Stimulated activated effector memory CD8-positive, alpha-beta T cell treated with anti-CD3 and anti-CD28 coated beads, Interleukin-12 subunit alpha, Interleukin-12 subunit beta, amount 100 ng/mL, for 72 hours (primary cell): ENCODE results near the gene ARL3.
"Not testable (repeated sequence)": the region's sequence is repeated elsewhere in the genome, so short reads cannot be mapped to it uniquely, and the experiment has no call there.

Experiments
- ATAC-seq: fragments of 150-1000 bp; cut with Tn5 transposase; 2 replicates; pipeline ENCODE4 v1.10.0; 2021
- DNase-seq, 2 donors: peaks; one replicate each; pipeline ENCODE4 v3.0.0; 2021 to 2022; ENCODE audit warnings: low spot score in 2 of 2
- H3K27ac Mint-ChIP-seq: one replicate; pipeline ENCODE4 v1.8.0; 2022; ENCODE audit warnings: mild to moderate bottlenecking, mixed read lengths
- H3K36me3 Mint-ChIP-seq: one replicate; pipeline ENCODE4 v1.8.0; 2022; ENCODE audit warnings: mild to moderate bottlenecking, mixed read lengths
- H3K4me1 Mint-ChIP-seq: one replicate; pipeline ENCODE4 v1.8.0; 2022; ENCODE audit warnings: mixed read lengths
- H3K4me3 Mint-ChIP-seq: one replicate; pipeline ENCODE4 v1.8.0; 2022; ENCODE audit warnings: mild to moderate bottlenecking, mixed read lengths
- H3K9me3 Mint-ChIP-seq: one replicate; pipeline ENCODE4 v1.8.0; 2022; ENCODE audit warnings: mixed read lengths

ARL3 gene

GRCh38 chr10:102675011-102675665, 39.1 kb downstream of the ARL3 start:
- Mint-ChIP-seq H3K27ac (no peak overlapping the region), H3K4me1 (peaks cover 34% of the 10 kb centered on the region), H3K9me3 (no peaks in the 10 kb centered on the region), H3K36me3 (peaks cover 47% of the 10 kb centered on the region), H3K4me3 (peak overlapping the region; percentile 60)
- DNase-seq (no peak), ATAC-seq (no peak)

GRCh38 chr10:102674566-102674965, 39.6 kb downstream of the ARL3 start:
- peak; percentile 19 for ATAC-seq
- H3K9me3 Mint-ChIP-seq = no peaks in the 10 kb centered on the region
- peaks cover 34% of the 10 kb centered on the region for H3K4me1 Mint-ChIP-seq
- H3K27ac Mint-ChIP-seq = peak overlapping the region; percentile 69
- peak overlapping the region; percentile 60 for H3K4me3 Mint-ChIP-seq
- peaks cover 45% of the 10 kb centered on the region for H3K36me3 Mint-ChIP-seq
- no peak for DNase-seq

DNA sequence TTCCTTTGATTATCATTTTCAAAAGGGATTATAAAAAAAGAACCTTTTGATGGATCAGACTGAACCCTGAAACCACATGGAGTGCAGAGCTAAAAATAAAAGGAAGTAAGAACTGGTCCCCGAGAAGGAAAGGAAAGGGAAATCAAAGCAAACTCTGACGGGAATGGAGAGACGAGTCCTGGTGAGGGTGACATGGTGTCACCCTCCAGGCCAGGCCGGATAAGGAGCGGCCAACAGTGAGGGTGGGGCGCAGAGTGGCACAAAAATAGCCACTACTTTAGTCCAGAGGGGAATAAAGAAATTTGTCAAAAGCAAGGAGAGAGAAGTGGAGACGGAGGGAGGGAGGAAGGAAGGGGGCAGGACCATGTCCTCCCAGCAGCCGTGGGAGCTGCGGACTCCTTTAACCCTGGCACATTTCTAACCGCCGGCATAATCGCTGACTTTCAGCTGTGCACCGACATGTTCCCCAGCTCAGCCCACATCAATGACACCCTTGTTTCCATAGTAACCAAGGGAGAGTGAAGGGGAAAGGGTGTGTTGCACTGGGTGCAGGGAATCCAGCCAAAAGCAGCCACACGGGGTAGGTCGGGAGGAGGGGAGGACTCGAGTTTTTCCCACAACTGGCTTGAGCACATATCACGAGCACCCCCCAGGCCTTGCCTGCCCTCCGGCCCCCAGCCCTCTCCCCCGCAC, 40.2 kb downstream of the ARL3 start:
- DNase-seq (peak in 1 of 2 donors; percentile 69), ATAC-seq (peak; percentile 92)
- Mint-ChIP-seq H3K4me3 (peak overlapping the region; percentile 60), H3K9me3 (no peaks in the 10 kb centered on the region), H3K36me3 (peaks cover 45% of the 10 kb centered on the region), H3K27ac (peak overlapping the region; percentile 69), H3K4me1 (peaks cover 32% of the 10 kb centered on the region)

DNA sequence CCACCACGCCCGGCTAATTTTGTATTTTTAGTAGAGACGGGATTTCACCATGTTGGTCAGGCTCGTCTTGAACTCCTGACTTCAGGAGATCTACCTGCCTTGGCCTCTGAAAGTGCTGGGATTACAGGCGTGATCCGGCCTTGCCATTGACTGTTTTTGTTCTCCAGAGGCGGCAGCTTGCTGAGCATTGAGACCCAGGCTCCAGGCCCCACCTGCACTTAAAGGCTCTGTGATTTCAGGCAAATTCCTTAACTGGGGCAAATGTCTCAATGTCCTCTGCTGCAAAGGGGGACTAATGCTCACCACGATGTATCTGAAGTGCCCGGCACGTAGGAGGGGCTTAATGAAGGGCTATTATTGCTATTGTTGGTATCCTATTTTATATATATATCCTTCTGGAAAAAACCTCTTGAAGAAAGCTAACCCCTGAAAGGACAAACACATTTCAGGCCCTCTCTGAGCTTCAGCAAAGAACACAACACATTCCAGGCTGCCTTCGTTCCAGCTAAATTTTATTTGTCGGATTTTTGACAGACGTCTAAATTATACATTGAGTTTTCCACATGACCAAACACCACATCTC, 40.9 kb downstream of the ARL3 start:
- Mint-ChIP-seq H3K36me3 (peaks cover 49% of the 10 kb centered on the region), H3K27ac (peak overlapping the region; percentile 69), H3K4me3 (peak overlapping the region; percentile 60), H3K4me1 (peaks cover 28% of the 10 kb centered on the region), H3K9me3 (no peaks in the 10 kb centered on the region)
- ATAC-seq (no peak), DNase-seq (no peak)

DNA sequence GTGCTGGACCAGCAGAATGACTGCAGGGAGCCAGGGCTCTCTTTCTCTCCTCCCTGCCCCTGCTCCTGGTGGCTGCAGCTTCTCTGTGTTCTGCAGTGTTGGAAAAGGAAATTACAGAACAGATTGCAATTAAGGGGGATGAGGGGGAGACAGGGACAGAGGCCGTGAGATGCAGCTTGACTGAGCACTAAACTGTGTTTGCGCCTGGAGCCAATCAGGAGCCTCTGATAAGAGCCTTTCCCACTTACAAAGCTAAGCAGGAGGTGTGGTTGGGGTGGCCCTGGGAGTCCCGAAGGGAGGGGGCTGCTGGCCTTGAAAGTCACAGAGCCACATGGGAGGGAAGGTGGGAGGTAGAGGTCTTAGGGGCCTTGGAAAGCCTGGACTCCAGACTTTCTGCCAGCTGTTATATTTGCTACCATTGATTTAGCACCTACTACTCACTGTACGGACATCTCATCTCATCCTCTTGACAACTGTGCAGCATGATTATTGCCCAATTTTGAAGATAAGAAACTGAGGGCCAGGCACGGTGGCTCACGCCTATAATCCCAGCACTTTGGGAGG, 43.2 kb downstream of the ARL3 start:
- Mint-ChIP-seq H3K9me3 (no peaks in the 10 kb centered on the region), H3K4me3 (no peak overlapping the region), H3K27ac (peak overlapping the region; percentile 64), H3K36me3 (peaks cover 41% of the 10 kb centered on the region), H3K4me1 (peaks cover 39% of the 10 kb centered on the region)
- DNase-seq (no peak), ATAC-seq (no peak)

DNA sequence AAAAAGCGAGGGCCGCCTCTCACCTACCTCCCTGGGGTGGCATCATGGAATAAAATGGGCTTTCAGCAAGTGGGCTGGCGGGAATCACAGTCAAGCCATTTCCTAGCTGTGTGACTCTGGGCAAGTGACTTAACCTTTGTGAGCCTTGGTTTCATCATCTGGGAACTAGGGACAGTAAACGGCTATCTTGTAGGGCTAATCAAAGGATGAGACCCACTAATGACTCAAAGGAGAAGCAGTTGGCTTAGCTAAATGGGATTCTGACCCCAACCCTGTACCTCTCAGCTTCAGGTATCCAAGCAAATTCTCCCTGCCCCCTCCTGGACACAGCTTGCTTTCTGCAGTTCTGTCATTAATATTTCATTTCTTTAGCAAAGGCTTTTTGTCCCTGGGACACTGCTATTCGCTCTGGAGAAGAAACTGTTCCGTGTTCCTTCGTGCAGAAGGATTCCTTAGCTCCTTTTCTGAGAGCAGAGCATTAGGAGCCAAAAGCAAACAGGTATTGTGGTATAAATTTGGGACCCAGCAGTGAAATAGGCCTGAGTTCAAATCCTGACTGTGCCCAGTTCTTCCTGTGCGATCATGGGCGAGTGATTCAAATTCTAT, 44.0 kb downstream of the ARL3 start:
- no peaks in the 10 kb centered on the region for H3K9me3 Mint-ChIP-seq
- H3K27ac Mint-ChIP-seq = peak overlapping the region; percentile 64
- no peak overlapping the region for H3K4me3 Mint-ChIP-seq
- H3K4me1 Mint-ChIP-seq = peaks cover 31% of the 10 kb centered on the region
- peaks cover 33% of the 10 kb centered on the region for H3K36me3 Mint-ChIP-seq
- ATAC-seq (no peak), DNase-seq (no peak)

DNA sequence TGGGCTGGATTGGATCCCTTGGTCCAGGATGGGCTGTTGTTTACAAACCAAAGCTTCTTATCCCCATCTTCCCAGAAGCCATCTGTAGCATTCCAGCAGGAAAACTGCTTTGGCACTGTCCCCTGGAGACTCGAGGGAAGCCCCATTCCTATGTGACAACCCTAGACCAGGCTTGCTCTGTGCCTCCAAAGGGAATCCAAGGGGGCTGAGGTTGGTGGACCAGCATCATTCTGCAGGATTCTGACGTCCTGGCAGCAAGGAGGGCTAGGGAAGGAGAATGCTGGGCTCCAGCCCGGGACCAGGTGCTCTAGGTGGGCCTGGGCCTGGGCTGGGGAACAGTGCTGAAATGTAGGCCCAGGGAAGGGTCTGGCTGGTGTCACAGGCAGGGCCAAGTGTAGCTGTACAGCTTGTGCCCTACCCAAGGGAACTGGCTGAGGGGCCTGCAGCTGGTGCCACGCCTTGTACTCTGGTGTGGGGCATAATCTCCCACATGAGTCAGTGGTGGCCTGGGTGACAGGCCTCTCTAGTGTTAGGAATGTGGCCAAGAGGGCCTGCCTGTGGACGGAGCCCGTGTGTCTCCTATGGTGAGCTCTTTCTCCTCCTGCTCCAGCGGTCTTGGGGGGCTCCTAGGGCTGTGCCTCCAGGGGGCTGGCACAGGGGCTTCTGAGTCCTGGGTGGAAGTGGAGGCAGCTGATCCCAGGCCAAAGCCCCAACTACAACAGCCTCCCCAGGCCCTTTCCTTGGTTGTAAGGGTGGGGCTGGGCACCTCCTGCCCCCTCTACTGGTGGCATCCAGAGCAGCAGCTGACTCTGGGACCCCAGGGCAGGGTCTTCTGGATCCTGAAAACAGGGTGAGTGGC, 44.8 kb downstream of the ARL3 start:
- ATAC-seq (peak; percentile 25), DNase-seq (peak in 1 of 2 donors; percentile 64)
- Mint-ChIP-seq H3K4me3 (no peak overlapping the region), H3K4me1 (peaks cover 24% of the 10 kb centered on the region), H3K36me3 (peaks cover 29% of the 10 kb centered on the region), H3K9me3 (no peaks in the 10 kb centered on the region), H3K27ac (peak overlapping the region; percentile 58)

DNA sequence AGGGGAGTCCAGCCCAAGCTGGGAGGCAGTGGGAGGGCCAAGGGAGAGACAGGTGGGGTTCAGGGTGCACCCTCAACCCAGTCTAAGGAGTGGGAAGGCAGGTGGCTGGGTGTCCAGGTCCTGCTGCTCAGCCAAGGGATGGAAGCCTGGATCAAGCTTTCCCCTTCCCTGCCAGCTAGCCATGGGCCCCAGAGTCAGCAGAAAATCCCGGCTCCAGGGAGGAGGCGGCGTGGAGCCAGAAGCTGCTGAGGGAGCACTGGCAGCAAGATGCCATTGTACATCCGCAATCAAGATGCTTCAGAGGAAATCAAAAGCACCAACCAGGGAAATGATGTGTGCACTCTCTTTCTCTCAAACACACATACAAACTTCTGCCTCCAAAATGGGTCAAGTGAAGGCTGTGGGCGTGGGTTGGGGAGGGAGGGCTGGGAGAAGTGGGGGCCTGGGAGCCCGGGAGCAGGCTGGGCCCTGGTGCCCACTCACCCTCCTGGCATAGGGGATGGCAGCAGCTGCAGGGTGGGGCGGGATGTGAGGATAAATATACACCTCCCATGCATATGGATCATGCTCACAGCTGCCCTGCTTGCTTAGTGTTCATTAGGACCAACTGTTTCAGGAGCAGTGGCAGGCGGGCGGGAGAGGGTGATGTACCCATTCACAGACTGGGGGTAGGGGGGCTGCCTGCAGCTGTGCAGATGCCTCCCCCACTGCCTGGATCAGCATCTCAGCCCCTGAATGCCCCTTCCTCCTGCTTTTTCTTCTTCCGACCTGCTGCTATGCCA, 45.7 kb downstream of the ARL3 start:
- ATAC-seq (peak; percentile 24), DNase-seq (no peak)
- Mint-ChIP-seq H3K4me1 (peaks cover 15% of the 10 kb centered on the region), H3K4me3 (no peak overlapping the region), H3K36me3 (peaks cover 23% of the 10 kb centered on the region), H3K9me3 (no peaks in the 10 kb centered on the region), H3K27ac (peak overlapping the region; percentile 83)

GRCh38 chr10:102667411-102667810, 46.8 kb downstream of the ARL3 start:
- Mint-ChIP-seq H3K27ac (peak overlapping the region; percentile 83), H3K36me3 (peaks cover 17% of the 10 kb centered on the region), H3K4me1 (peaks cover 13% of the 10 kb centered on the region)
- DNase-seq, ATAC-seq, H3K9me3 Mint-ChIP-seq, H3K4me3 Mint-ChIP-seq: not testable (repeated sequence)

DNA sequence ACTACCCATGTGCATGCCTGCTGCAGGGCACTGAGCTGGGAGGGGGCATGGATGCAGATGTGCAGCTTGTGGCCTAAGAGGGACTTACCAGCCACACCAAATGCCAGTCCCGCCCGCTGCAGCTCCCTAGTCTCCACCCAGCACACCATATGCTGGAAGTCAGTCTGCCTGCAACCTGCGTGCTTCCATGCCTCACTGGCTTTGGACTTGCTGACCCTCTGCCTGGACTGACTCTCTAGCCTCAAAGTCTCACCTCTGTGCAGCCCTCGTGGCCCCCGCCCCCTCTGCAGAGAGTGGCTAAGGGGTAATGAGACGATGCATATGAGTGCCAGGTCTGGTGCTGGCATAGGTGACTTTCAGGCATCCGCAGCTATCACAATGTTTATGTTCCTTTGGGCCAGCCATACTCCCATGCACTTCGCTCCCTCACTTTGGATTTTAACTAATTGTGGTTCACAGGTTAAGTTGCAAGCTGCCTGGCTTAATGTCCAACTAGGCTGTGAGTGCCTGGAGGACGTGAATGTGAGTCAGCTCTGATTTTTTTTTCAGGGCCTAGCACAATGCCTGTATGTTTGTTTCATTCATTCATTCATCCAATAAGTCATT, 48.2 kb downstream of the ARL3 start:
- peak overlapping the region; percentile 32 for H3K27ac Mint-ChIP-seq
- H3K4me1 Mint-ChIP-seq = peaks cover 23% of the 10 kb centered on the region
- ATAC-seq (no peak), DNase-seq (no peak)
- H3K4me3 Mint-ChIP-seq = no peak overlapping the region
- H3K9me3 Mint-ChIP-seq = no peaks in the 10 kb centered on the region
- H3K36me3 Mint-ChIP-seq = peaks cover 31% of the 10 kb centered on the region

GRCh38 chr10:102661658-102662028, 52.6 kb downstream of the ARL3 start:
- DNase-seq = no peak
- peak overlapping the region; percentile 74 for H3K4me3 Mint-ChIP-seq
- peaks cover 45% of the 10 kb centered on the region for H3K4me1 Mint-ChIP-seq
- ATAC-seq = peak; percentile 67
- H3K36me3 Mint-ChIP-seq = peaks cover 61% of the 10 kb centered on the region
- peak overlapping the region; percentile 96 for H3K27ac Mint-ChIP-seq
- no peaks in the 10 kb centered on the region for H3K9me3 Mint-ChIP-seq

DNA sequence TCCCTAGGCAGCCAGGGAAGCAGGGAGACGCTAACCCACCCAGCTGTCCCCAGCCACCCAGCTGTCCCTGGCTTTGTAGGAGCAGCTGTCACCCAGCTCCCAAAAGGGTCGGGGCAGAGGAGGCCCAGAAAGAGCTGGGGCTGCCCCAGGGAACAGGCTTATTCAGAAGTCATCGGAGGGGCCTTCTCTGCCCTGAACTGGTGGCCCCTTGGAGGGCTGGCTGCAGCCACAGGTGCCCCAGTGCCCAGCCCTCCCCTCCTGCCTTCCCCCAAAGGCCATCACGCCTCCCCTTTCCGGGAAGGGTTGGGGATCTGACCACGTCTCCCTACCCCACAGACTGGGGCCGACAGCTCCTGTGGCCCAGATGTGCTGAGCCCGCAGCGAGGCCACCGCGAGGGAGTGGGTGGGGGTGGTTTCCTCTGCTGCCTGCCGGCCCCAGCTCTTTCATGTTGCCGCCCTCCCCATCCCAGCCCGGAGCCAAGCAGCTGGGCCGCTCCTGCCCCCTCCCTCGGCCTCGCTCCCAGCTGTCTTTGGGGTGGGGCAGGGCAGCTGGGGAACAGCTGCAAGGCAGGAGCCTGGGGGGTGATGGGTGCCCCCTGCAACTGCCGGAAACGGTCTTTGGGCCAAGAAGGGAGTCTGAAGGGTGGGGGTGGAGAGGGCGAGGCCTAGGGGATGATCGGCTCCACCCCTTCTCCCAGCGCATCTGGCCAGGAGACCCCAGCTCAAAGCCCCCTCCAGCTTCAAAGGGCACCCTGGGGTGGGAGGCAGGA, 53.1 kb downstream of the ARL3 start:
- H3K4me1 Mint-ChIP-seq = peaks cover 45% of the 10 kb centered on the region
- peak; percentile 64 to 91 for DNase-seq
- H3K9me3 Mint-ChIP-seq = no peaks in the 10 kb centered on the region
- ATAC-seq = peak; percentile 90
- peak overlapping the region; percentile 74 for H3K4me3 Mint-ChIP-seq
- peaks cover 67% of the 10 kb centered on the region for H3K36me3 Mint-ChIP-seq
- peak overlapping the region; percentile 96 for H3K27ac Mint-ChIP-seq

GRCh38 chr10:102658802-102659201, 55.4 kb downstream of the ARL3 start:
- H3K36me3 Mint-ChIP-seq = peaks cover 90% of the 10 kb centered on the region
- H3K4me1 Mint-ChIP-seq = peaks cover 57% of the 10 kb centered on the region
- no peak overlapping the region for H3K4me3 Mint-ChIP-seq
- no peak for ATAC-seq
- peak overlapping the region; percentile 89 for H3K27ac Mint-ChIP-seq
- H3K9me3 Mint-ChIP-seq = no peaks in the 10 kb centered on the region
- no peak for DNase-seq
